ENCODE data around the gene SH3BP2.

Gene SH3BP2, protein sequence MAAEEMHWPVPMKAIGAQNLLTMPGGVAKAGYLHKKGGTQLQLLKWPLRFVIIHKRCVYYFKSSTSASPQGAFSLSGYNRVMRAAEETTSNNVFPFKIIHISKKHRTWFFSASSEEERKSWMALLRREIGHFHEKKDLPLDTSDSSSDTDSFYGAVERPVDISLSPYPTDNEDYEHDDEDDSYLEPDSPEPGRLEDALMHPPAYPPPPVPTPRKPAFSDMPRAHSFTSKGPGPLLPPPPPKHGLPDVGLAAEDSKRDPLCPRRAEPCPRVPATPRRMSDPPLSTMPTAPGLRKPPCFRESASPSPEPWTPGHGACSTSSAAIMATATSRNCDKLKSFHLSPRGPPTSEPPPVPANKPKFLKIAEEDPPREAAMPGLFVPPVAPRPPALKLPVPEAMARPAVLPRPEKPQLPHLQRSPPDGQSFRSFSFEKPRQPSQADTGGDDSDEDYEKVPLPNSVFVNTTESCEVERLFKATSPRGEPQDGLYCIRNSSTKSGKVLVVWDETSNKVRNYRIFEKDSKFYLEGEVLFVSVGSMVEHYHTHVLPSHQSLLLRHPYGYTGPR

DNA sequence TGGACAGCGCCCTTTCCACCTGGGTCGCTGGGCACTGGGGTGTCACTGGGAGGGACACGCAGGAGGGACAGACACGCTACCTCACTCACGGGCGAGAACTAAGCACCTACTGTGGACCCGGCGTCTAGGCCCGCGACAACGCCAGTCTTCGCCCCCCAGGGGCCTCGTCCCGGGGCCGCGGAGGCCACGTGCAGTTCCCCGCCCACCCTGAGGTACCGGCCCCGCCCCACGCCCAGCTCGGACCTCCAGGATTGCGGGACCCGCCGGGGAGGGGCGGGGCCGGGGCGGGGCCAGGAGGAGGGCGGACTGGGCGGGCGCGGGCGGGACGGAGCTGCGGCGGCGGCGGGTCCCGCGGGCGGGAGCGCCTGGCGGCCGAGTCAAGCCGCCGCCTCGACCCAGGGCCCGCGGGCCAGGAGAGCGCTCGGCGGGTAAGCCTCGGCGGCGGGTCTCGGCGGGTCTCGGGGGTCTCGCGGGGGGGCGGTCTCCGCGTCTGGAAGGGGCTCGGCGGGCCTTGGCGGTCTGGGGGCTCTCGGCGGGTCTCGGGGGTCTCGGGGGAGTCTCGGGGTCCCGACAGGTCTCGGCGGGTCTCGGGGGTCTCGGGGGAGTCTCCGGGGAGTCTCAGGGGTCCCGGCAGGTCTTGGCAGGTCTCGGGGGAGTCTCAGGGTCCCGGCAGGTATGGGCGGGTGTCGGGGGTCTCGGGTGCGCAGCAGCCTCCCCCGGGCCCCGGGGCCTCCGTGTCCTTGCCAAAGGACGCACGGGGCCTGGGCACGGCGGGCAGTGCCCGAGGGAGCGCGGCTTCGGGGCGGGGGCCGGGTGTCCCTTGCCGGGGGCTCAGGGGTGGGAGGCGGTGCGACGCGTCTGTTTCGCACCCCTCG lies at the start of gene SH3BP2:
Gene SH3BP2, plus strand, starts transcription at position 375 of the 875 bp plus-strand sequence. CDS start 27,533 bp downstream, outside the sequence.
- DNase-seq, result peak; percentile 61

DNA sequence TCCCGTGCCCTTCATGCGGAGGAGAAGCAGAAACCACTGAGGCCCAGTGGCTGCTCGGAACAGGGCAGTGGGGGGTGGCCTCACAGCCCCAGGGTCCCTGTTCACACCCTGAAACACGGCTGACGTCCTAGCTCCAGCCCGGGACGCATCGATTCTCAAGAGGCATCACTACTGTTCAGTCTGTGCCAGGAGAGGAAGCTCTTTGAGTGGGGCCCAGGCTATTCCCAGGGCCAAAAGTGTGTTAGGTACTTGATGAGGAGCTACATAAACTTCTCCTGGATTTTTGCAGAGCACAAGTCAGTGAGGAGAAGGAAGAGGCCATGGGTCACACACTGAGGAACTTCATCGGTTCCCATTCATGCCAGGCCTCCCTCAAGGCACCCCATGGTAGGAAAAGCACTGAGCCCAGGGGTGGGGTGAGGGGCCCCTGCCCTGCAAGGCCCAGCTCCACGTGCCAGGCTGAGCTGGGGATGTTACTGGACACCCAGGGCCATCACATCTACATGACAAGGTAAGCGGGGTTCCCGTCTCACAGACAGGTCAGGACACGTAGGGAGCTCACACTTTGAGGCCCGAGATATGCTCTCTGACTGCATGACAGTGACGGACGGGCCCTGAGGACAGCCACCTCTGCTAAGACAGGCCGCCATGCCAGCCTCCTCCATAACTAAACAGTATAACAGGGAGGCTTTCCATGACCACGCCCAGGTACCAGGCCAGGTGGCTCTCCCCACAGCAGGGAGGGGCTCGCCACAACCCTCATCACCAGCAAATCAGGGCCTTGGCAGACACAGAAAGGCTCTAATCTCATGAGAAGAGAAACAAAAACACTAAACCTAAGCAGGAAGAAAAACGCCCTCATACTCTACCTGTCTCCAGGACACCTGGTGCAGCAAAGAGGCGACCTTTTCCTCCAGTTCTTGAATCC lies 49.1 kb upstream of the SH3BP2 start:
- DNase-seq, result no peak

DNA sequence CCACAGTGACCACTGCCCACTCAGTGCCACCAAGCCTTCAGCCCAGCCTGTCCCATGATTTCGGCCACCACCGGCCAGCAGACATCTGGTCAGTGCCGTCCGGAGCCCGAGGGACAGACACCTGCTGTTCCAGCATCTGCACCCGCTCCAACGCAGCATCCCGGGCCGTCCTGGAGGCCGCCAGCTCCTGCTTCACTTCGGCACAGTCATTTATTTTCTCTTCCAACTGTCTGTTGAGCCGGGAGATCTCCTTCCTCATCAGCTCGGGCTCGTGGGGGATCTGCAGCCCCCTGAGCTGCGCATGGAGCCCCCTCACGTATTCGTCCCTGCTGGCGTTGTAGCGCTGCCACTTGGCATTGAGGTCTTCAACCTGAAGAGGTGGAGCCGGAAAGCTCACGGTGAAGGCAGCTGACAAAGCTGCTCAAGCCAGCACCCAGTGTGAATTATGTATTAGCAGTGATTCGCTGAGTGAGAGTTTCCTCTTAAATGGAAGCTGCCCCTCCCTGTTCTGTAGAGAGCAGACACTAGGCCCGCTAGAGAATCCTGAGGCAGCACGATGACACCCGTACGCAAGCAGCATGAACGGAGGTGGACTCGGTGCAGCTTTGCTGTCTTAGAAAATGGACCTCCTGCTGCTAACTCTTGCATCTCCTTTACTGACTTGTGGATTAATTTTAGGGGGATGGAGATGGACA lies 48.2 kb upstream of the SH3BP2 start:
- no peak for DNase-seq

DNA sequence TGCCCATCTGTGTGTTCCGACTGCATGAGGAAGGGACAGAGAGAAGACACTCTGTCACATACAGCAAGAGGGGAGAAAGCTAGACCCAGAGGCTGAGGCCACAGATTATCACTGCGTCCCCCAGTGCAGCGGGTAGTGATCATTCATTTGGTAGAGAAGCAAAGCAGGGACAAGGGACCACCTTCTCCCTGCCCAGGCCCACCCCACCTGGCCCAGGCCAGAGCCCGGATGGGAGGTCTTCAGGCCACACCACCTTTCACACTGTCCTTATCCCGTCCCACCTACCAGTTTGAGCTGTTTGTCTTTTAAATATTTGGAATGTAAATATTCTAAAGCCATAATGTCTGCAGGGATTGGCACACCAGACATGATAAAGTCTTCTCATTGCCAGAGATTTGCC lies 47.4 kb upstream of the SH3BP2 start:
- no peak for DNase-seq

DNA sequence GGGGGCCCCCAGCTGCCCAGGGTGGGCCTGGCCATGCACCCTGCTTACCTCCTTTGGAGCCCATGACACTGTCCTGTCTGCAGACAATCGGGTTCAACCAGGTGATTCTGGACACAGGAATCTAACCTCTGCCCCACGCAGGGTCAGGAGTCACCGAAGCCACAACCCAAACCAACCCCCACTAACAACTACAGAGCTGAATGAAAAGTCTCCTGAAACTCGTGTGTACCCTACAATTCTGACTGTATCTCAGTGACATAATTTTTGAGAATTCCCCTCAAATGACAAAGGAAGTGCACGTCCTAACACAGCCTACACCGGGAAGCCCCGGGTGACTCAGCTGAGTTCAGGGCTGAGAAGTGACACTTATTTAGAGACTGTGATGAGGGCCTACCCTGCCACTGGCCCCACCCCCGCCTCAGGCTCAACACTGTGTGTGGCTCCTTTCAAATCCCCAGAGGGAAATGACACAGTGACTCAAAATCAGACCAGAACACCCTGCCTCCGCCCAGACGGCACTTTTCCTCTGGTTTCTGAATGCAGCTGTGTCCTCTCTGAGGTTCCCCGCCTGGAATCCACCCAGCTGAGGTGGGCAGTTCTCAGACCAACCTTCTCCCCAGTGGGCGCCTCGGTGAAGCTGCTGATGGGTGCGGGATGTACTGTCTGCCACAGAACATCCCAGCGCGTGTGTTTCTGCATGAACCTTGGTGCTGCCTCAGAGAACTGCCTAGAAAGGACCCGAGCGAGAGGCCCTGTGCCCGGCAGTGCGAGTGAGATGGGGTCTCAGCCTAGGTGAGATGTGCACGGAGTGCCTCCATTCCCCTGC lies 46.7 kb upstream of the SH3BP2 start:
- DNase-seq, result peak; percentile 83

DNA sequence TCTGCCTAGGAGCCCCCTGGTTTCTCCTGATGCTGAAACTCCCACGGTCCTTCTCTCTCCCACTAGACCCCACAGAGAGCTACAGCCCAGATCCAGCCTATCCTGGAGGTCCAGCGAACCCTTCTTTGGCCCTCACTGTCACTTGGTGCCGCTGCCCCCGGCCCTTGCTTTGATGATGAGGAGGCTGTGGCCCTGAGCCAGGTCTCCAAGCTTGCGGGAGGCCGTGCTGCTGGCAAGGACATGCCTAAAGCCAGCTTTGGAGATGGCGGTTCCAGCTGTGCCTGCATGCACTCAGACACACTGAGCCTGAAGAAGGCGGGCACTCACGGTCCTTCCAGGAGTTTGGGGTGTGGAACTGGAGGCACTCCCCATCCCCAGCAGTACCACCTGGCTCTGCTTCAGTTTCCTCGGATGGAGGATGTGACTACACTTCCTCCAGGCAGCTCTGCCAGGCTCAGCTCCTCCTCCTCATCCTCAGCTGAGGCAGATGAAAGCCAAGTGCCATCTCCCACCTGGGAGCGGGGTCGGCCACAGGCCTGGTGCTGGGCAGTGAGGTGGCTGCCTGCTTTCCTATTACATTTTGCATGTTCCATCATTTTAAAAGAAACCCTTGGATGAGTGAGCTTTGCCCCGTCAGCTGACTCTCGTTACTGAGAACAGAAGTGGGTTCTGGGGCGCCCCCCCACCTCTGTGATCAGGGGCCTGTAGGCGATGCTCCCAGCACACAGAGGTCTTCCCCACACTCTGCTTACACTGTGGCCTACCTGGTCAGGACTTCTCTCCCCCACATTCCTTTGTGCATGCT lies 45.8 kb upstream of the SH3BP2 start:
- DNase-seq, result no peak

DNA sequence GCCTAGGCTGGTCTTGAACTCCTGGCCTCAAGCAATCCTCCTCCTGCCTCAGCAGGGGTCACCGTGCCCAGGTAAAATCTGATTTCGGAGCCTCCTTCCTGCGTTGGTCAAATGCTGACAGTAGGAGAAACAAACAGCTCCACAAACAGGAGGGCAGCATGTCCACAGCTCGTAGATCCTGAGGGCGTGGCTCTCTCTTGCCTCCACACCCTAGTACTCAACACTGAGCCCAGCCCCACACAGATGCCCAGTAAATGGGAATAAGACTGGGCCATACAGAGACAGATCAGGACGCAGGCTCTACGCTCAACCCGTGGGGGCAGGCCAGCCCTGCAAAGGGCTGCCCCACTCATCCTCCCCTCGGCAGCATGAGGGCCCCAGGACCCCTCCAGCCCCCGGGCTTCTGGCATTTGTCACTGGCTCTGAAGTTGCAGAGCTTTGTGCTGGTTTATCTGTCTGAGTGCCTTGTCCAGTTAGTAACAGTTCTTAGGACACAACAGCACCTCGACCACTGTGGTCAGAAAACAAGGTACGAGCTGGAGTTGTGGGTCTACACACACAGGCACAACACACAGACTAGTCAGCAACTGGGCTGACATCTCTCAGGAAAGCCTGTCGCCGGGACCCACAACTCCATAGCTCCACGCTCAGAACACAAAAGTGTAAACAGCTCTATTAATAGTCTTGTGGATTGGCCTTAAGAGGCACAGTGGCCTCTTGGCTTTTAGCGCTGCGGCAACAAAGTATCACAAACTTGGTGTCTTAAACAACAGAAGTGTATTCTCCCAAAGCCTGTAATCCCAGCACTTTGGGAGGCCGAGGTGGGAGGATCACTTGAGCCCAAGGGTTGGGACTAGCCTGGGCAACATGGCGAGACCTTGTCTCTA lies 41.9 kb upstream of the SH3BP2 start:
- no peak for DNase-seq

DNA sequence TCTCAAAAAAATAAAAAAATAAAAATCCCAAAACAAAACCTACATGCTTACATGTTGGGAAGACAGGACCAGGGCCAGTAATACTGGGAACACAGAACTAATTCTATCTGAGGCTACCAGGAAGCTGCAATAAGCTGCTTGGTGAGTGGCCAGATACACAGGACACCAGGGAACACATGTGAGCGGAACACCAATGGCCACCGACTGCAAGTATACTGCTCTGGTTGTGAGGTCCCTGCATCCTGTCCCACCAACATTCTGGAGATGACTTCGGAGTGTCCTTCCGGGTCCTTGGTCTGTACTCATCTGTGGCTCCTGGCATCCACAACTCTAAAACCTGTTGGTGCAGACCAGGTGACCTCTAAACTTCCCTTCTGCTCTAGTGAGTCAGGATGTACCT lies 39.4 kb upstream of the SH3BP2 start:
- DNase-seq, result no peak

DNA sequence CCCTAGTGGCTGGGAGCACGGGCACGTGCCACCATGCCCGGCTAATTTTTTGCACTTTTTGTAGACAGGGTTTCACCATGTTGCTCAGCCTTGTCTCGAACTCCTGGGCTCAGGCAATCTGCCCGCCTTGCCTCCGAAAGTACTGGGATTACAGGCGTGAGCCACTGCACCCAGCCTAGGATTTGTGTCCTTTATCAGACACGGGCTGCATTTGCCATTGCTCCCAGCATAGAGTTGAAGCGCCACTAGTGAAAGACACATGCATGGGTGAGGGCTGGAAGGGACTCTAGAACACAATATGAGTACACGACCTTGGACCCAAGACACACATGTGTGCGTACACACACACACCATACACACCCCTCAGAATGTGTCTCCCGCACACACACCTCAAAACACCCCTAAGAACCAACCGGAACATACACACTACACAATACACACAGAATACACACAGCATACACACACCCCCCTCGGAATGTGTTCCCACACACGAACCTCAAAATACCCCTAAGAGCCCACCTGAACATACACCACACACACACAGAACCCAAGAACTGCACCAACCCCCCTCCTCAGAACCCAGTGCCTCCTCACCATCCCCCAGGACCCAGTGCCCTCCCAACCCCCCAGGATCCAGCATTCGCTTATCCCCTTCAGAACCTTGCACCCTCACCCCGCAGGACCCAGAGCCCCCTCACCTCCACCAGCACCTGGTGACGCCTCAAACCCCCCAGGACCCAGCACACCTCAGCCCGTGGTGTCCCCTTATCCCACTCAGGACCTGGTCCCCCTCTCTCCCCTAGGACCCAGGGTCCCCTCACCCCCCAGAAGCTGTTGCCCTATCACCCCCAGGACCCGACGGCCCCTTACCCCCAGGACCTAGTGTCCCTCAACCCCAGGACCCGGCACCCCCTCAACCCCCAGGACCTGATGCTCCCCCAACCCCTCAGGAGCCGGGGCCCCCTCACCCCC lies 37.8 kb upstream of the SH3BP2 start:
- no peak for DNase-seq

DNA sequence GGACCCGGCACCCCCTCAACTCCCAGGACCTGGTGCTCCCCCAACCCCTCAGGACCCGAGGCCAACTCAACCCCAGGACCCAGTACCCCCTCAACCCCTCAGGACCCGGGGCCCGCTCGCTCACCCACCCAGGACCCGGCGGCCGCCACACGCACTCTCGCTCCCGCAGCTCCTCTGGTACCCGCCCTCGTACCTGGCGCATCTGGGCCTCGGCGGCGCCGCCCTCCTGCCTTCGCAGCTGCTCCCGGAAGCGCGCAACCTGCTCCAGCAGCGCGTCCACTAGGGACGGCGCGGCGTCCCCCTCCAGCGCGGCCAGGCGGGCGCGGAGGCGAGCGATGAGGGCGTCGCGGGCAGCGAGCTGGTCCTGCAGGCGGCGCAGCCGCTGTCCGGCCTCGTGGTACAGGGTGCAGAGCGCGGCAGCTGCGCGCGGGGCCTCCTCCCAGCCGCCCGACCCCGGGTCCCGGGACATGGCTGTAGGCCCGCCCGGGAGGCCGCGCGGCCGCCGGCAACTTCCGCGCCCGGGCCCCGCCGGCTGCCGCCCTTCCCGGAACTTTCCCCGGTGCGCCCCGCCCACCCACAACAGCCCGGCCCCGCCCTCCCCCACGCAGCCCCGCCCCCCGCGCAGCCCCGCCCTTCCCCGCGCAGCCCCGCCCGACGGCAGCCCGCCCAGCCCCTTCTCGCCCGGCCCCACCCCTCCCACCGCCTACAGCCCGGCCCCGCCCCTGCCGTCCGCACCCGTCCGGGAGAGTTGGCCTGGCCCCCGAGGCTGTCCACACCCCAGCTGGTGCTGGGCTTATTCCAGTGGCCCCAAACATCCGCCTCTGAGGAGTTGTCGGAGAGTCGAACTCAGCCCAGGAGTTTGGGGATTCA lies 36.8 kb upstream of the SH3BP2 start, which contains the start of gene TNIP2:
Gene TNIP2, minus strand, starts transcription at position 516 of the 870 bp plus-strand sequence. Its CDS starts 47 bp downstream, at position 469.
- peak; percentile 76 for DNase-seq

DNA sequence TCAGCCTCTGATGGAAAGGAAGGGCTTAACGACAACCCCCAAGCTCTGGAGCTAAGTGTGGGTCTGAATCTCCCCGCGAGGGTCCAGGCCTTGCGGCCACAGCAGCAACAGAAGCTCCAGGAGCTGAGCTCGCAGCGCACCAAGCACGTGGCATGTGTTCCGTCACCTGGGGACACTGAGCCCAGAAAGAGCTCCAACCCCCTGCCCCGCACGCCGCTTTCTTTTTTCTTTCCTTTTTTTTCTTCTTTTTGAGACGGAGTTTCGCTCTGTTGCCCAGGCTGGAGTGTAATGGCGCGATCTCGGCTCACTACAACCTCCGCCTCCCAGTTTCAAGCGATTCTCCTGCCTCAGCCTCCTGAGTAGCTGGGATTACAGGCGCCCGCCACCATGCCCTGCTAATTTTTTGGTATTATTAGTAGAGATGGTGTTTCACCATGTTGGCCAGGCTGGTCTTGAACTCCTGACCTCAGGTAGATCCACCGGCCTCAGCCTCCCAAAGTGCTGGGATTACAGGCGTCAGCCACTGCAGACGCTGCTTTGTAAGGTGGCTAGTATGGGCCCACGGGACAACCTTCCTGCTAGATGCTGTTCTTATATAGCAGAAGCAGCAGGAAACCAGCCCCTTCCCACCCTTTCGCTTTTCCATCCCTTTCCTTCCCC lies 36.1 kb upstream of the SH3BP2 start:
- DNase-seq, result no peak

DNA sequence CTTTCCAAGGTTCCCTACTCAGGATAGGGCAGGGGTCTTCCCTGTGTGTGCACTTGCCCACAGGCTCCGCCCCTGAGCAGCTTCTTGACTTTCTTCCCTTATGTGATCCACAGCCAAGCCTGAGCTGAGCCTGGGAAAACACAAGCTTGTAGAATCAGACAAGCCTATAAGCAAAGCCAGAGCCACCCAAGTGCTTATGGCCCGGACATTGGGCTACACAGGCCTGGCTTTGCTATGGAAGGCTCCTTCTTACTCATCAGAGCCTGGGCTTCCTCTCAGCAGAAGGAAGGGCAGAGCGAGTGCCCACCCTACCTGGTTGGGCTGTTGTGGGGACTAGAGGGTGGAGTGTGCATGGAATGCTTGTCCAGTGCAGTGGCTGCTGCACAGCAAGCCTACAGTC lies 35.5 kb upstream of the SH3BP2 start:
- DNase-seq, result no peak

DNA sequence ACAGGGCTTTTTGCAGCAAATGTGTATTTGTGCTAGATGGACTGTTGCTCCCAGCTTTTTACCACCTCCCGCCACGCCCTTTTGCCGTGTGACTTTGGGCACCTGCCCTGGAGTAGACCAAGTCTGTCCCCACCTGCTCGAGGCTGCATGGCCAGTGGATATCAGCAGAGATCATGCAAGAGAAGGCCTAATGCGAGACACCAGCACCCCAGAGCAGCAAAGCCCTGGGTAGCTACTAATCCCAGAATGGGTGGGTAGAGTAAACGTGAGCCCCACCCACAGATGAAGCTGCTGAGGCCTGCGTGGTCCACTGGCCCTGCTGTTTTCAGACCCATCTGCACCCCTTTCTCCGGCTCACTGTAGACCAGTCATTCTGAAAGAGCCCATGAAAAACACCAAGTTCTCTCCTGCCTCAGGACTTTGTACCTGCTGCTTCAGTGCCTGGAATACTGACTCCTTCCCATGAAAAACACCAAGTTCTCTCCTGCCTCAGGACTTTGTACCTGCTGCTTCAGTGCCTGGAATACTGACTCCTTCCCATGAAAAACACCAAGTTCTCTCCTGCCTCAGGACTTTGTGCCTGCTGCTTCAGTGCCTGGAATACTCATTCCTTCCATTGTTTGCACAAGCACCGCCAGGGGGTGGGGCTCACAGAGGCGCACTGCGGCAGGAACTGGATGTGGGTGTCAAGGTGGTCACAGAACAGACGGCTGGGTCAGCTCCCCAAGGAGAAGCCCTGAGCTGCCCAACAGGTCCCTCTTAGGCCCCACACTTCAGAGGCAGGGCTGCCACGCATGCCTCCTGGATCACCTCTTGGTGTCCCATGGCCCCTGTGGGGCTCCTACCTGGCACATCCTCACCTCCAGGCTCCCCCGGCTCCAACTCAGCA lies 31.6 kb upstream of the SH3BP2 start:
- no peak for DNase-seq

DNA sequence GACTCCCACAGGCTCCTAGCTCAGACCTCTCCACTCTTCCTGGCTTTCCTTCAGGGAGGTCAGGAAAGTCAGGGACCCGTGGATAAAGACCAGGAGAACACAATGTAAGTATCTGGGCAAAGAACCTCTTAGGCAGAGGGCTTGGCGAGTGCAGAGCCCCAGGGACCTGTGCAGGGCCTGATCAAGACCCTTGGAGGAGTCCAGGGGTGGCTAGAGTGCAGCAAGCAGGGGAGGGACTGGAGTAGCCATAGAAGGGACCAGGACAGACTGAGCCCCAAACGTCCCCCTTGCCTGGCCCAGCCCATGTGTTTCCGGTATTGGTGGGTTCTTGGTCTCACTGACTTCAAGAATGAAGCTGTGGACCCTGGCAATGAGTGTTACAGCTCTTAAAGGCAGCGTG lies 30.8 kb upstream of the SH3BP2 start:
- no peak for DNase-seq
